GM18502 (cell line): ENCODE data around the gene SDCCAG8.

Source experiments
- ATAC-seq: cut with Tn5 transposase; IDR thresholded peaks from one replicate; pipeline ENCODE4 v1.9.1; 2021; ENCODE audit warnings: mild to moderate bottlenecking; ENCODE audit not compliant: unreplicated experiment, poor library complexity

SDCCAG8 gene

GRCh38 chr1:243443557-243443956, 187.7 kb downstream of the SDCCAG8 start:
- ATAC-seq = no peak

- no peak for ATAC-seq
Measured at GRCh38 chr1:243447347-243447746, 191.5 kb downstream of the SDCCAG8 start.

GRCh38 chr1:243447844-243448243, 192.0 kb downstream of the SDCCAG8 start:
- no peak for ATAC-seq

- no peak for ATAC-seq
Measured at GRCh38 chr1:243449373-243449772, 193.5 kb downstream of the SDCCAG8 start.

GRCh38 chr1:243452092-243452491, 196.3 kb downstream of the SDCCAG8 start:
- no peak for ATAC-seq

GRCh38 chr1:243454328-243454997, 198.6 kb downstream of the SDCCAG8 start:
- no peak for ATAC-seq

- ATAC-seq = no peak
Measured at GRCh38 chr1:243455760-243456651, 200.2 kb downstream of the SDCCAG8 start.

GRCh38 chr1:243457363-243457982, 201.6 kb downstream of the SDCCAG8 start:
- no peak for ATAC-seq

GRCh38 chr1:243459059-243459458, 203.2 kb downstream of the SDCCAG8 start:
- ATAC-seq = no peak

GRCh38 chr1:243461700-243462099, 205.9 kb downstream of the SDCCAG8 start:
- ATAC-seq = no peak

- no peak for ATAC-seq
Measured at GRCh38 chr1:243462929-243463697, 207.3 kb downstream of the SDCCAG8 start.

GRCh38 chr1:243465081-243465480, 209.2 kb downstream of the SDCCAG8 start:
- ATAC-seq = no peak

GRCh38 chr1:243465738-243466137, 209.9 kb downstream of the SDCCAG8 start:
- ATAC-seq = no peak

- no peak for ATAC-seq
Measured at GRCh38 chr1:243469497-243469896, 213.7 kb downstream of the SDCCAG8 start.

- ATAC-seq = no peak
Measured at GRCh38 chr1:243470502-243470901, 214.7 kb downstream of the SDCCAG8 start.

GRCh38 chr1:243471026-243471685, 215.3 kb downstream of the SDCCAG8 start:
- no peak for ATAC-seq

GRCh38 chr1:243471754-243472745, 216.2 kb downstream of the SDCCAG8 start:
- ATAC-seq = peak; percentile 79

GRCh38 chr1:243473227-243474135, 217.6 kb downstream of the SDCCAG8 start:
- ATAC-seq = no peak
